ENCODE results near the gene TUBGCP6.
A peak's percentile ranks its signal among the peaks of the same experiment; 100 is the strongest.

TUBGCP6 gene

GRCh38 chr22:50199829-50200460, 44.9 kb downstream of the TUBGCP6 start:
- no peak for TF ChIP-seq OSR1 (CRISPR knock-in tag; IDR thresholded peaks at IDR 0.05)
- no peak for TF ChIP-seq RARB (CRISPR knock-in tag; IDR thresholded peaks at IDR 0.05)
- TF ChIP-seq TSHZ2 (CRISPR knock-in tag; IDR thresholded peaks at IDR 0.05), result no peak
- TF ChIP-seq CREB5 (CRISPR knock-in tag; IDR thresholded peaks at IDR 0.05; ENCODE audit: low read depth), result no peak
- no peak for TF ChIP-seq PATZ1 (CRISPR knock-in tag; IDR thresholded peaks at IDR 0.05; ENCODE audit: borderline replicate concordance)
- no peak for TF ChIP-seq CSRNP3 (CRISPR knock-in tag; IDR thresholded peaks at IDR 0.05)
- TF ChIP-seq CSDC2 (CRISPR knock-in tag; IDR thresholded peaks at IDR 0.05), result no peak
- no peak for TF ChIP-seq GLIS3 (CRISPR knock-in tag; IDR thresholded peaks at IDR 0.05)
- TF ChIP-seq TOX (CRISPR knock-in tag; IDR thresholded peaks at IDR 0.05; ENCODE audit: borderline replicate concordance), result no peak
- no peak for TF ChIP-seq ZNF565 (CRISPR knock-in tag; conservative IDR thresholded peaks at IDR 0.05; ENCODE audit: low read depth)
- TF ChIP-seq TCF4 (CRISPR knock-in tag; IDR thresholded peaks at IDR 0.05; ENCODE audit: borderline replicate concordance), result no peak
- no peak for TF ChIP-seq ZNF8 (CRISPR knock-in tag; IDR thresholded peaks at IDR 0.05)
- TF ChIP-seq ZFP3 (CRISPR knock-in tag; IDR thresholded peaks at IDR 0.05), result no peak
- no peak for TF ChIP-seq ZNF70 (CRISPR knock-in tag; IDR thresholded peaks at IDR 0.05)
- TF ChIP-seq BACH2 (CRISPR knock-in tag; IDR thresholded peaks at IDR 0.05; ENCODE audit: borderline replicate concordance), result no peak
- no peak for TF ChIP-seq POU6F1 (CRISPR knock-in tag; IDR thresholded peaks at IDR 0.05; ENCODE audit: borderline replicate concordance, low read depth)
- TF ChIP-seq SNAI2 (CRISPR knock-in tag; IDR thresholded peaks at IDR 0.05), result no peak
- TF ChIP-seq ESRRG (CRISPR knock-in tag; IDR thresholded peaks at IDR 0.05), result no peak
- no peak for TF ChIP-seq ZFP30 (CRISPR knock-in tag; IDR thresholded peaks at IDR 0.05)
- ATAC-seq, result peak; percentile 53

- no peak for ATAC-seq
- no peak for TF ChIP-seq CREB5 (CRISPR knock-in tag; IDR thresholded peaks at IDR 0.05; ENCODE audit: low read depth)
- no peak for TF ChIP-seq RARB (CRISPR knock-in tag; IDR thresholded peaks at IDR 0.05)
- TF ChIP-seq GLIS3 (CRISPR knock-in tag; IDR thresholded peaks at IDR 0.05), result no peak
- TF ChIP-seq ZFP3 (CRISPR knock-in tag; IDR thresholded peaks at IDR 0.05), result no peak
- no peak for TF ChIP-seq CSDC2 (CRISPR knock-in tag; IDR thresholded peaks at IDR 0.05)
- no peak for TF ChIP-seq ZC3H10 (CRISPR knock-in tag; IDR thresholded peaks at IDR 0.05)
- TF ChIP-seq ZNF565 (CRISPR knock-in tag; conservative IDR thresholded peaks at IDR 0.05; ENCODE audit: low read depth), result no peak
- TF ChIP-seq TOX (CRISPR knock-in tag; IDR thresholded peaks at IDR 0.05; ENCODE audit: borderline replicate concordance), result no peak
- no peak for TF ChIP-seq SNAI2 (CRISPR knock-in tag; IDR thresholded peaks at IDR 0.05)
- TF ChIP-seq ARNTL (CRISPR knock-in tag; IDR thresholded peaks at IDR 0.05; ENCODE audit: borderline replicate concordance, low read depth), result no peak
- TF ChIP-seq TCF4 (CRISPR knock-in tag; IDR thresholded peaks at IDR 0.05; ENCODE audit: borderline replicate concordance), result no peak
- no peak for TF ChIP-seq POU6F1 (CRISPR knock-in tag; IDR thresholded peaks at IDR 0.05; ENCODE audit: borderline replicate concordance, low read depth)
- TF ChIP-seq OSR1 (CRISPR knock-in tag; IDR thresholded peaks at IDR 0.05), result no peak
- TF ChIP-seq BACH2 (CRISPR knock-in tag; IDR thresholded peaks at IDR 0.05; ENCODE audit: borderline replicate concordance), result no peak
- no peak for TF ChIP-seq ZNF70 (CRISPR knock-in tag; IDR thresholded peaks at IDR 0.05)
- TF ChIP-seq ESRRG (CRISPR knock-in tag; IDR thresholded peaks at IDR 0.05), result no peak
- no peak for TF ChIP-seq ZNF8 (CRISPR knock-in tag; IDR thresholded peaks at IDR 0.05)
These were observed 45.5 kb downstream of the TUBGCP6 start for GRCh38 chr22:50199251-50199721.

All from SK-N-SH treated with all-trans-retinoic acid at 6 μM for 48 hours (cell line).